Pancreas (tissue), 10 donors: ENCODE measurements around the gene CLTA. TPM values are rescaled to one million over a fixed set of nuclear protein-coding genes. Genes with fewer than 3 reads are reported as not detected.

Source experiments
- ATAC-seq, 4 donors: fragments of 200-7000 bp; cut with Tn5 transposase; one replicate each; pipeline versions ENCODE4 v1.8.0 to v1.9.1; 2020; ENCODE audit warnings: mild to moderate bottlenecking in 4 of 4, moderate library complexity in 4 of 4
- DNase-seq, 6 donors: peaks; one replicate each; pipeline ENCODE4 v3.0.0-alpha.2; 2020
- FAIRE-seq: peaks from 2 replicates; lab custom pipeline; 2012; peaks lifted over from hg19 to GRCh38; lab: Jason Lieb, UNC
- H3K27ac ChIP-seq, 4 donors: fragments of 200-600 bp; sonication (generic); 1 replicate in 3 of 4; 2 replicates in 1 of 4; pipeline versions ENCODE4 v1.5.0 to v1.8.0; 2020
- H3K27me3 ChIP-seq, 4 donors: fragments of 200-600 bp; one replicate each; pipeline ENCODE4 v1.8.0; 2021
- H3K36me3 ChIP-seq, 3 donors: fragments of 200-600 bp; sonication (generic) in 1 of 3; one replicate each; pipeline versions ENCODE4 v1.5.0 to v1.8.0; 2020 to 2021
- H3K4me1 ChIP-seq, 3 donors: fragments of 200-600 bp; one replicate each; pipeline ENCODE4 v1.8.0; 2021
- H3K4me3 ChIP-seq, 4 donors: fragments of 200-600 bp; sonication (generic) in 2 of 4; one replicate each; pipeline versions ENCODE4 v1.5.0 to v1.8.0; 2020 to 2021
- H3K9me3 ChIP-seq, 4 donors: fragments of 200-600 bp; one replicate each; pipeline ENCODE4 v1.8.0; 2021
- WGBS, 2 donors: extraction: QIAGEN DNeasy Blood & Tissue Kit; methylation state at CpG; one replicate each; pipeline ENCODE4 v1.1.7; 2013; 5-methylcytosine and 5-hydroxymethylcytosine counted together
- intact Hi-C, 3 donors: fragments of 100-400 bp; cut with DNase I; formaldehyde crosslinking; loops; one replicate each; pipeline versions ENCODE4 v1.11.1 to v1.14.2; 2022
- polyA plus RNA-seq, 2 donors: library from polyadenylated mRNA; stranded (reverse); fragments of 200-250 nt; gene quantifications; one replicate each; pipeline ENCODE4 v1.2.3, GENCODE V29; 2013
- total RNA-seq, 6 donors: library from RNA; stranded (reverse); fragmentation: NEBNext Ultra II Directional in 4 of 6; extraction: Animal tissue kit (Norgen Biotek cat#: 25700) in 4 of 6; gene quantifications; one replicate each; pipeline versions ENCODE4 v1.2.1 to v1.2.4, GENCODE V29; 2021 to 2023
- TF ChIP-seq, protein P1 (sequence below), 4 donors: fragments of 200-600 bp; sonication (generic) in 3 of 4; IDR thresholded peaks; one replicate each; pipeline versions ENCODE4 v1.5.0 to v1.8.0; 2021; ENCODE audit warnings: antibody characterized with exemption in 4 of 4
- donor health status: healthy with polysubstance abuse.
- donor health status: DM: no; HTN: no; CAD: no; lungs with moderate emphysema.
- donor health status: DM: no; HTN: no; CAD: no.
- donor health status: control.
- donor health status: control.
- donor health status: Bipolar disorder and iron deficiency.
- donor health status: DM: yes; HTN: yes; CAD: no.
- donor health status: DM: no; HTN: no; CAD: no.
- donor health status: DM: no; HTN: no; CAD: no.
- donor health status: DM: yes; HTN: yes; CAD: no.

Gene CLTA
- total and polyA plus RNA-seq, 8 donors: 49.2 to 102 (median 77.7) TPM

DNA sequence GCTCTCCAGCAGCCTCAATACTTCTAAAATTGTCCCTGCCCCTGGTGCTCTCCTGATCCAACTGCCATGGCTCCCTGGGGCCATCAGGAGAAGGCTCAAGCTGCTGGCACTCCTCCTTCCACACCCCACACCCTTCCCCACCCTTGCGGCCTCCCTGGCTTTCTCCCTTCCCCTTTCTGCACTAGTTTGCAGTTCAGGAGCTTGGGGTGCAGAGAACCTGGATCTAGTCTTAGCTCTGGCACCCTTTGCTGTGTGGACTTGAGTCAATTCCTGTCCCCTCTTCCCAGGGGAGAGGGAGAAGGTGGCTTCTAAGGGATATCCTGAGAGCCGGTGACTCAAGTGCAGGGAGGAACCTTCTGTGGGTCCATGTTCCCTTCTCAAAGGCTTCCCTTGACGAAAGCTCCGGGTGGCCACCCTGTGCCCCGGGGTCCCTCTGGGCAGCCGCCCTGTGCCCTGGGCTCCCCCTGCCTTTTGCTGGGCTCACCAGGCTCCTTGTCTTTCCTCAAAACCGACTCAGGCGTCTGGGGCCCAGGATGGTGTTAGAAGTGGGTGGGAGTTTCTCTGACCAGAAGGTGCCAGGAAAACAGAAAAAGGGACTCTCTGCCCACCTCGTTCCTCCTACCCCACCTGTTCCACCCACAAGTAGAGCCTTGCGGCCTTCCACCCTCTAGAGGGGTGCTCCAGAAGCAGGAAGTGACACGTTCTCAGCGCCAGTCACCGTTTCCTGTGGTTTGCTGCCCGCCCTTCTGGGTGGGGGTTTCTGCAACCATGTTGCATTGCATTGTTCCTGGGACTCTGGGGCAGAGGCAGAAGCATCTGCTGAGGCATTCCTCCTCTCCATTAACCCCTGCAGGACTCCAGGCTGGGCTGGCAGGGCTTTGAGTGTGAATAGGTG, 39.2 kb upstream of the CLTA start:
- no peaks in the 10 kb centered on the region for H3K4me1 ChIP-seq
- no peaks in the 10 kb centered on the region for H3K27me3 ChIP-seq
- H3K9me3 ChIP-seq: no peaks in the 10 kb centered on the region
- intact Hi-C loops: no loop called here
- 73 to 76% methylated on average over 14 of the region's 14 CpGs for WGBS, 2 donors
- ATAC-seq (peak in 3 of 4 donors; percentile 39 to 57 (median 47)), DNase-seq (peak in 1 of 6 donors; percentile 57), FAIRE-seq (no peak)
- H3K4me3 ChIP-seq: no peak overlapping the region
- H3K36me3 ChIP-seq: no peaks in the 10 kb centered on the region
- H3K27ac ChIP-seq: peak overlapping the region in 2 of 4 donors; percentile 50 to 57
- TF ChIP-seq, protein P1, sequence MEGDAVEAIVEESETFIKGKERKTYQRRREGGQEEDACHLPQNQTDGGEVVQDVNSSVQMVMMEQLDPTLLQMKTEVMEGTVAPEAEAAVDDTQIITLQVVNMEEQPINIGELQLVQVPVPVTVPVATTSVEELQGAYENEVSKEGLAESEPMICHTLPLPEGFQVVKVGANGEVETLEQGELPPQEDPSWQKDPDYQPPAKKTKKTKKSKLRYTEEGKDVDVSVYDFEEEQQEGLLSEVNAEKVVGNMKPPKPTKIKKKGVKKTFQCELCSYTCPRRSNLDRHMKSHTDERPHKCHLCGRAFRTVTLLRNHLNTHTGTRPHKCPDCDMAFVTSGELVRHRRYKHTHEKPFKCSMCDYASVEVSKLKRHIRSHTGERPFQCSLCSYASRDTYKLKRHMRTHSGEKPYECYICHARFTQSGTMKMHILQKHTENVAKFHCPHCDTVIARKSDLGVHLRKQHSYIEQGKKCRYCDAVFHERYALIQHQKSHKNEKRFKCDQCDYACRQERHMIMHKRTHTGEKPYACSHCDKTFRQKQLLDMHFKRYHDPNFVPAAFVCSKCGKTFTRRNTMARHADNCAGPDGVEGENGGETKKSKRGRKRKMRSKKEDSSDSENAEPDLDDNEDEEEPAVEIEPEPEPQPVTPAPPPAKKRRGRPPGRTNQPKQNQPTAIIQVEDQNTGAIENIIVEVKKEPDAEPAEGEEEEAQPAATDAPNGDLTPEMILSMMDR (IDR thresholded peaks at IDR 0.05): no peak

DNA sequence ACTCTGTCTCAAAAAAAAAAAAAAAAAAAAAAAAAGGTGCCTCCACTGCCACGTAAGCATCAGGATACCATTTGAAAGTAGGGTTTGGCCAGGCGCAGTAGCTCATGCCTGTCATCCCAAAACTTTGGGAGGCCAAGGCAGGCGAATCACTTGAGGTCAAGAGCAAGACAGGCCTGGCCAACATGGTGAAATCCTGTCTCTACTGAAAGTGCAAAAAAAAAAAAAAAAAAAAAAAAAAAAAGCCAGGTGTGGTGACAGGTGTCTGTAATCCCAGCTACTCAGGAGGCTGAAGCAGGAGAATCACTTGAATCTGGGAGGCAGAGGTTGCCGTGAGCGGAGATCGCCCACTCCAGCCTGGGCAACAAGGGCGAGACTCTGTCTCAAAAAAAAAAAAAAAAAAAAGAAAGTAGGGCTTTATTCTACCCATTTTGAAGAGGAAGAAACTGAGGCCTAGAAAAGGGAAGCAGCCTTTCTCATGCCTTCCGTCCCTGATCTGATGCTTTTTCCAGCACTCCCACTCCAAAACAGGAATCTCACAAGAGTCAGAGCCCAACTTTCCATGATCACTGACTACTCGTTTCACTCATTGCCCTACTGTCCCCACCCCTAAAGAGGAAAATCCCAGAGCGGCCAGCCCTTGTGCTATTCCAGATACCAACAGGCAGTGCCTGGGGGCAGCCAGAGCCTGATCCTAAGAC, 37.8 kb upstream of the CLTA start:
- 90 to 97% methylated on average over 10 of the region's 10 CpGs for WGBS, 2 donors
- Histone ChIP-seq H3K4me1 (no peaks in the 10 kb centered on the region), H3K9me3 (no peaks in the 10 kb centered on the region), H3K36me3 (no peaks in the 10 kb centered on the region), H3K4me3 (no peak overlapping the region), H3K27me3 (no peaks in the 10 kb centered on the region), H3K27ac (no peak overlapping the region)
- TF ChIP-seq, protein P1 (IDR thresholded peaks at IDR 0.05): no peak
- intact Hi-C loops: no loop called here
- FAIRE-seq (no peak), DNase-seq (no peak), ATAC-seq (no peak)

- ATAC-seq: no peak
- FAIRE-seq: no peak
- H3K27ac ChIP-seq: no peak overlapping the region
- H3K27me3 ChIP-seq: no peaks in the 10 kb centered on the region
- H3K4me1 ChIP-seq: no peaks in the 10 kb centered on the region
- H3K4me3 ChIP-seq: no peak overlapping the region
- TF ChIP-seq, protein P1 (IDR thresholded peaks at IDR 0.05): no peak
- H3K36me3 ChIP-seq: no peaks in the 10 kb centered on the region
- DNase-seq: no peak
- intact Hi-C loops: no loop called here
- H3K9me3 ChIP-seq: no peaks in the 10 kb centered on the region
- 75 to 79% methylated on average over 9 of the region's 9 CpGs for WGBS, 2 donors
Observed at GRCh38 chr9:36153746-36154145, 37.0 kb upstream of the CLTA start.

DNA sequence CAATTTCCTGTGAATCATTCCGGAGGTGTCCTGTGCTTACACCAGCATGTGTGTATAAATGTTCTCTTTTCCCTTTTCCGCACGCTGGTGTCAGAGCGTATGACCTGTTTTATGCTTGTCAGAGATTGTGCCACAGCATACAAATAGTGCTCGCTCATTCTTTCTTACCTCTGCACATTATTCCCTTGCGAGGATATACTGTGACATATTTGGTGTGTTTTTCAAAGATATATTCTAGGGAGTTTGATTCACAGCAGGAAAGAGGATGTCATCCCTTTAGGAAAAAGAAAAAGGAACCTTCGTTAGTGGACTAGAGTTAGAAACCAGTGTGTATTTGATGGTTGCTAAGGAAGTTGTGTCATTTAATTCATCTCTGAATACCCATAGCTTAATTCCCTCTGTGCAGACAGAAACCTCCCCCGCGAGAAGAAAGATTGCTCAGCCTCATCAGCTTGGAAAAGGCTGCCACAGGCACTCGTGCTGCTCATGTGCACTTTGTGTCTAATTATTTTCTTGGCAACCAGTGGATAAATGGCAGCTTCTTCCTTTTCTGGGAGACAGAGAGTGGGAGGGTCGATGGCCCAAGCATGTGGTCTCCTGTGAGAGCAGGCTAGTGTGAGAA, 36.3 kb upstream of the CLTA start:
- H3K36me3 ChIP-seq: no peaks in the 10 kb centered on the region
- no peaks in the 10 kb centered on the region for H3K27me3 ChIP-seq
- peak overlapping the region in 1 of 4 donors; percentile 22 for H3K27ac ChIP-seq
- ATAC-seq (peak in 3 of 4 donors; percentile 41 to 63 (median 56)), DNase-seq (no peak), FAIRE-seq (no peak)
- H3K9me3 ChIP-seq: no peaks in the 10 kb centered on the region
- WGBS, 2 donors: 45 to 52% methylated on average over 11 of the region's 11 CpGs
- intact Hi-C loops: no loop called here
- no peak overlapping the region for H3K4me3 ChIP-seq
- H3K4me1 ChIP-seq: no peaks in the 10 kb centered on the region
- TF ChIP-seq, protein P1 (IDR thresholded peaks at IDR 0.05): no peak
